ENCODE results near the gene IL18RAP. TPM values are rescaled to one million over a fixed set of nuclear protein-coding genes. Genes with fewer than 3 reads are reported as not detected.

The IL18RAP gene
- total and polyA plus RNA-seq, 4 donors = 1.00 to 34.0 (median 7.5) TPM

Small RNA genes within 50 kb of the gene (small RNA-seq; reads per million reads assigned to genes)
- gene MIR4772 (ENCODE audit: low replicate concordance) = 0.33 reads per million, percentile 39 among the genes with 10 or more reads in this experiment

Other genes starting within 250 kb of the IL18RAP start
- gene IL1RL2, start 236.1 kb upstream of the IL18RAP start, total RNA-seq = 1 to 10 TPM in 1 of 2 donors, under 1 TPM in 1; 0.63 to 1.3 TPM
- 1 to 10 TPM in 1 of 2 donors, under 1 TPM in 1; 0.35 to 1.0 TPM for gene IL1RL2, start 236.1 kb upstream of the IL18RAP start, polyA plus RNA-seq
- gene IL1RL1, start 111.6 kb upstream of the IL18RAP start, total RNA-seq = 10 to 100 TPM in 1 of 2 donors, 1 to 10 TPM in 1; 1.5 to 93.2 TPM
- 100 to 1,000 TPM in 1 of 2 donors, 10 to 100 TPM in 1; 62.4 to 383 TPM for gene IL1RL1, start 111.6 kb upstream of the IL18RAP start, polyA plus RNA-seq
- 10 to 100 TPM in 1 of 2 donors, 1 to 10 TPM in 1; 7.5 to 35.5 TPM for gene IL18R1, start 67.4 kb upstream of the IL18RAP start, total RNA-seq
- gene IL18R1, start 67.4 kb upstream of the IL18RAP start, polyA plus RNA-seq = 10 to 100 TPM; 16.0 to 63.5 TPM
- under 1 TPM in 1 of 2 donors, not detected in 1; 0.06 TPM for gene SLC9A4, start 50.1 kb downstream of the IL18RAP start, total RNA-seq
- under 1 TPM in 1 of 2 donors, not detected in 1; 0.09 TPM for gene SLC9A4, start 50.1 kb downstream of the IL18RAP start, polyA plus RNA-seq
- gene SLC9A2, start 196.4 kb downstream of the IL18RAP start, total RNA-seq = under 1 TPM; 0.06 to 0.52 TPM
- gene SLC9A2, start 196.4 kb downstream of the IL18RAP start, polyA plus RNA-seq = under 1 TPM; 0.04 to 0.09 TPM